ENCODE measurements around the gene GBGT1.
"Not testable (repeated sequence)": the region's sequence is repeated elsewhere in the genome, so short reads cannot be mapped to it uniquely, and the experiment has no call there.

The GBGT1 gene

GRCh38 chr9:133163504-133164172, at the start of gene GBGT1:
GBGT1 (minus strand) TSS chr9:133163914; CDS start chr9:133162412, 1,502 bp downstream.
- DNase-seq (ENCODE audit: low read depth in 2 of 2) = no peak

- DNase-seq (ENCODE audit: low read depth in 2 of 2) = no peak
These were observed 46.9 kb upstream of the GBGT1 start for GRCh38 chr9:133210609-133211008.

DNA sequence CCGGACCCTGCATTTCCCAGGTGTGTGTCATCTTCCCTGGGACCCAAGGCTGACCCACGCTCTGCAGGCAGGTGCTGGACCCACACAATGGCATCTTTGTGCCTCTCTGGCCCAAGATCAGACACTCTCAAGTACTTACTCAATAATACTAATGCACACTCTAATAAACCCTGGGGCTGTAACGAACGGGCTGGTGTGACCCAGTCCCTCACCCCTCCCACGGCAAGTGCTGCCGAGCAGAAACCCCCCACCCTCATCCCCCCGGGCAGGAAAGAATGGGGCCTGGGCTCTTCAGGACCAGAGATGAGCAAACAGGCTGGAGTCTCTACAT, 46.5 kb upstream of the GBGT1 start:
- no peak for DNase-seq (ENCODE audit: low read depth in 2 of 2)

DNA sequence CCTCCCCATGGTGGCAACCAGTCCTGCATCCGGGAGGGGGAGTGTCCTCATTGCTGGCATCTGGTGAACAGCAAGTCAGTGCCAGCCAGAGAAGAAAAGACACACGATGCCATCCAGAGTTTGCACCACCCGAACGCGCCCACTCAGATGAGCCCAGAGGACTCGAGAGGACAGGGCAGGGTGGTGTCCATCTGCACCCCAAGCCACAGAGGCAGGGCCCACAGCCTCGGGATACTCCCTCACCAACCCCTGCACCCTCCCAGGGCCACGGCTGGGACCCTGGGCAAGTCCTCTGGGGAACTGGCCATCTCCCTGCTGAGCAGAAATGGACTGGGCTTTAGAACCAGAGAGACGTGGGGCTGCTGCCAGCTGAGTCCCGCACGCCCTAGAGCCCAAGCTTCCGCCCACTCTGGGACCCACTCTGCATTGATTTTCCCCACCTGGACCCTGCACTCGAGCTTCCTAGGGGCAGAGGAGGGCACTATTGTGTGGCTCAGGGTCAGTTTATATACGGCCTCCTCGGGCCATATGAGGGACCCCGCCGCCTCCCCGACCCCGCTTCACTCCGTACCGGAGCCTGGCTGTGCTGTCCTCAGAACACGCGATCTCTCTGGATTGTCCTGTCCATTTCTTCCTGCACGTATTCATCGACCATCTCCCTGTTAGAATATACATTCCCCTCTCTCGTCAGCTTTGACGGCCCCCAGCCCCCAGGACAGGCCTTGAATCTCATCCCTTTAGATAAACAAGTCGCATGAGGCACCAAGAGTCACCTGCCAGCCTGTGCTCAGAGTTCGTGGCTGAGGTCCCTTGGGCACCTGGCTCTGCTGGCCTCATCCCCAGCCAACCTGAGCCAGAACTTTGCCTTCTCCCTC, 45.9 kb upstream of the GBGT1 start:
- not testable (repeated sequence) for DNase-seq (ENCODE audit: low read depth in 2 of 2)

- not testable (repeated sequence) for DNase-seq (ENCODE audit: low read depth in 2 of 2)
These were observed 45.2 kb upstream of the GBGT1 start, which contains the start of gene OBP2B for GRCh38 chr9:133208880-133209300. OBP2B (minus strand) TSS chr9:133209250; CDS start chr9:133209199, 51 bp downstream.

- DNase-seq (ENCODE audit: low read depth in 2 of 2) = not testable (repeated sequence)
These were observed 44.6 kb upstream of the GBGT1 start for GRCh38 chr9:133208171-133208879.

- no peak for DNase-seq (ENCODE audit: low read depth in 2 of 2)
These were observed 43.9 kb upstream of the GBGT1 start for GRCh38 chr9:133207540-133208170.

GRCh38 chr9:133207021-133207531, 43.4 kb upstream of the GBGT1 start:
- no peak for DNase-seq (ENCODE audit: low read depth in 2 of 2)

DNA sequence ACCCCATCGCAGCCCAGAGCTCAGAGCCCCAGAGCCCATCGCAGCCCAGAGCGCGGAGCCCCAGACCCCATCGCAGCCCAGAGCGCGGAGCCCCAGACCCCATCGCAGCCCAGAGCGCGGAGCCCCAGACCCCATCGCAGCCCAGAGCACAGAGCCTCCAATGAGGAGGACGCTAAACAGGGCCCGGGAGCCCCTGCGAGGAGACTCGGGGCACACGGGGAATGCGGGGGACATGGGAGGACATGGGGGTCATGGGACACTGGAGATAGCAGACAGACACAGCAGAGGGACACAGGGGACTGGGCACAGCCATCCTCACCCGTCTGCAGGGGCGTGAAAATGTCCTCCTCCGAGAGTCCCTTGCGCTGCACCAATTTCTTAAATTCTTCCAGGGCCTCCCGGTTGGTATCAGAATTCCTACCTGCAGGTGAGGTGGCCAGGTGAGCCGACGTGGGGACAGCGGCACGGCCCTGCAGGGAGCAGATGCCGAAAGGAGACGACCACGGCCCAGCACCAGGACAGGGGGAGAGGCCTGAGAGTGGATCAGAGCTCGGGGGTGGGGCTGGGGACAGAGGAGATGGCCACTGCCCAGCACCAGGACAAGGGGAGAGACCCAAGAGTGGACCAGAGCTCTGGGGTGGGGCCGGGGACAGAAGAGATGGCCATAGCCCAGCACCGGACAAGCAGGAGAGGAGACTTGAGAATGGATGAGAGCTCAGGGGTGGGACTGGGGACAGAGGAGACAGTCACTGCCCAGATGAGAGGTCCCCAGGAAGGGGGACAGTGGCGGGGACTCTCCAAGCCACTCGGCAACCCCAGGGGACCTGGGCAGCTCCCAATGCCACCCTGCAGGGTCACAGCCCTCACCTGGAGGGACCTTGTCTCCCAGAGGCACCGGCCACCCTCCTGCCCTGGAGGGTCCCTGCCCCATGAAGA, 42.5 kb upstream of the GBGT1 start:
- DNase-seq (ENCODE audit: low read depth in 2 of 2) = no peak

DNA sequence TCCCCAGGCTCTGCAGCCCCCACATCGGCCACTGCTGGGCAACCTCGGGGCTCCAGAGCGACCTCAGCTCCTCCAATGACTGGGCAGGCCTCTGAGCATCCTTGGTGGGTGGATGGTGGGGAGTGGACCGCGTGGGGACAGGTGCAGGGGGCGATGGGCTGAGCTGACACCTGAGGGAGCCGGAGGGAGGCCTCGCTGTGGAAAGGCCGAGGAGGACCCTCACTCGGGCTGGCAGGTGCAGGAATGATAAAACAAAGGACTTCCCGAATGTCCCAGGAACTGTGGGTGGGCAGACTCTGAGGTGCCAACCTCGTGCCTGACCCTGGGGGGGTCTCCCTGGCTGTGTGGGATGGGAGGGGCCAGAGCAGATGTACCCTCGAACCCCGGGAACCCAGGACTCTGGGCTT, 41.8 kb upstream of the GBGT1 start:
- not testable (repeated sequence) for DNase-seq (ENCODE audit: low read depth in 2 of 2)

- no peak for DNase-seq (ENCODE audit: low read depth in 2 of 2)
These were observed 41.3 kb upstream of the GBGT1 start for GRCh38 chr9:133204993-133205336.

DNA sequence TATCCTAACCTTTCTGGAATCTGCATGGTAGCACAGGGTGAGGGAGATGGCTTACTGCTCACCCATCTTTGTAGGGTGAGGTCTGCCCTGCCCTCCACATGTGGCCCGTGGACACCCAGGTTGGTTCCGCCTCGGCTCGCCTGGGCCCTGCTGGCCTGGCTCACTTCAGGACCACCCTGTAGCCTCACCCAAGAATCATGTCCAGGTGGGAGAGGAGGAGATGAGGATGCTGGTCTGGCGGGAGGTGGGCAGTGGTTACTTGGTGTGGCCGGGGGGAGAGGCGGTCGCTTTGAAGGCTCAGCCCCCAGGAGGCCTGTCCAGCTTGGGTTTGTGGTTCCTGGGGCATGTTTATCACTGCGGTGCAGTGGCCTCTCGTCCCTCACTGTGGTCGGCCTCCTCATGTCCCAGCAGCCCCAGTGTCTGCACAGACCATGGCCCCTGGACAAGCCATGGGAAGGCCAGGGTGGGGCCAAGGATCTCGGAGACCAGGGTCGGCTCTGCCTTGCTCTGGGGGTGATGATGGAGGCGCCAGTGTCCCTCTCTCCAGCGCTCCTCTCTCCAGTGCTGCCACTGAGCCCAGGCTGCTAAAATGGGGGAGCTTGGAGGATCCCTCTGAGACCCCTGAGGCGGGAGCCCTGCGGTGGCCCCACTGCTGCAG, 40.8 kb upstream of the GBGT1 start:
- DNase-seq (ENCODE audit: low read depth in 2 of 2) = no peak

GRCh38 chr9:133203506-133204075, 39.9 kb upstream of the GBGT1 start:
- no peak for DNase-seq (ENCODE audit: low read depth in 2 of 2)

DNA sequence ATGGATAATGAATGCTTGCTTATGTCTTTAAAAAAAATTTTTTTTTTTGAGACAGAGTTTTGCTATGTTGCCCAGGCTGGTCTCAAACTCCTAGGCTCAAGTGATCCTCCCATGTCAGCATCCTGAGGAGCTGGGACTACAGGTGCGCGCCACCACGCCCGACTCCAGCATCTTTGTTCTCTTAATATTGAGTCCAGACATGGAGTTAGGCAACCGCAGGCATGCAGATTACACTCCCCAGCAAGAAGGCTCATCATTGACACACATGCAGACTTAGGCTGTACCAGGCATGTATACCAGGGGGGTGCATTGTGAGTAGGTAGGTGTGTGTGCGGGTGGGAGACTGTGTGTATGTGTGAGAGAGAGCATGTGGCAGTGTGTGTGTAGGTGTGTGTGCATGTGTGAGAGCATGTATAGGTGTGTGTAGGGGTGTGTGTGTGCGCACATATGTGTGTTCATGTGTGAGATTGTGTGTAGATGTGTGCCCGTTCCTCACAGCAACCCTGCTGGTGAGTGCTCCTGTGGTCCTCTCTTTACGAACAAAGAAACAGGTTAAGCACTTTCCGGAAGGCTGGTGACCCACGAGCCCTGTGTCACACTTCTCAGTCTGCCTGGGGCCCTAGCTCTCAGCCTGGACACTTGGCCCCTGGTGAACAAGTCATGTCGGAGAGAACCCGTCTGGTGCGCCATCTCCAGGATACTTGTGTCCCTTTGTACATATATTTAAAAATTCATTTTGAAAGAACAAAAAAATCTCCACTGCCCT, 39.2 kb upstream of the GBGT1 start:
- DNase-seq (ENCODE audit: low read depth in 2 of 2) = no peak

DNA sequence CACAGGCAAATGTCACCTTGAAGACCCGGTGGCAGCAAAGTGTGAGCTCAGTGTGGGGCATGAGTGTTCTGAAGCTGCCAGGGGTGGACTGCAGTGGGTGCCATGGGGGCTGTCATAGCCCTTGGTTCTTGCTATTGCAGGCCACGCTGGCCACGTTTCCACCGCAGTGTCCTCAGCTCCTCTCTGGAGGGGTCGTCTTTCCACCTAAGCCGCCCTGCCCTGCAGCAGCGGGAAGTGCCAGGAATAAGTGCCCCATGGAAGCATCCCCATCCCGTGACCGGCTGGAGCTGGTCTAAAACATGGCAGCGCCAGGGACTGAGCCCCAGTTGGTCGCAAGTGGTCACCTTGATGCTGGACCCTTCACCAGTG, 38.4 kb upstream of the GBGT1 start:
- DNase-seq (ENCODE audit: low read depth in 2 of 2) = no peak

DNA sequence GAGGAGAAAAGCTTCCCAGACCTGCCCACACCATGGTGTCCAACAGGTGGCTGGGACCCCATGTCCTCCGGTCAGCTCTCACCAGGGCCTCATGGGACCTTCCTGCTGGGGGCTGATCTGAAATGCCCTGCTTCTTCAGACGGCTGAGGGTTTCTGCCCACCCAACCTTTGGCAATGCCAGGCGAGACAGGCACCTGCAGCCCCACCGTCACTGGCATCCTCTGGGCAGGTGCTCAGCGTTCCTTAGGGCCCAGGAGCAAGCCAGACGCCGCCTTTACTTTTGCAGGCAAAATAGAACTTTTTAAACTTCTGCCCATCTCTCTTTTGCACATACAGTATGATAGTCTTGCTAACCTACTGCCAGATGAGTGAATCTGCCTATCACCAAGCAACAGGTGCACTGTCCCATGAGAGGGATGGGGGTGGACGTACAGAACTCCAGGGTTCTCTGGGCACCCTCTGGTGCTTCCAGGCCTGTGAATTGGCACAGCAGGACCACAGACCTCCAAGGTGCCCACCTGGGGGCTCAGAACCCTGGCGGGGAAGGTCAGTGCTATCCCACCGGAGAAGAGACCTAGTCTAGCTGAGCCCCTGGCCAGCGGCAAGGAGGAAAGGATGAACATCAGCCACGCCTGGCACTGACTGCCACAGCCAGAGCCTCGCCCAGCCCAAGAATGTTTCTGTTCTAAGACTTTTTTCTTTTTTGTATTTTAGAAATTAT, 37.9 kb upstream of the GBGT1 start:
- no peak for DNase-seq (ENCODE audit: low read depth in 2 of 2)

DNA sequence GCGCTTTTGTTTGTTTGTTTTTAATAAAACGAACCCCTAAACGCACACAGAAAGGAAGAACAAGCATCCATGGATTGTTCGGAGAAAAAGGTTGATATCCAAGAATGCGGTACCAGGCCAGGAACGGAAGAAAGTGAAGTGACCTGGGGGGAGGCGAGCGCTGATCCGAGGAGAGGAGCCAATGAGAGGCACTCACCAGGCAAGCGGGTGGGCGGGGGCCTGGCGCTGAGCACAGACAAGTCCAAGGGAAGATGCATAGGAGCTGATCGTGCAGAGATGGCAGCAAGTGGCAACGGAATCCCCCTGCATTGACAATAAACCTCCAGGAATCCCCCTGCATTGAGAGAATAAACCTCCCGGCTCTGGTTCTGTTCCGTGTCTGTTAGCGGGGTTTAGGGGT, 36.9 kb upstream of the GBGT1 start:
- no peak for DNase-seq (ENCODE audit: low read depth in 2 of 2)

DNA sequence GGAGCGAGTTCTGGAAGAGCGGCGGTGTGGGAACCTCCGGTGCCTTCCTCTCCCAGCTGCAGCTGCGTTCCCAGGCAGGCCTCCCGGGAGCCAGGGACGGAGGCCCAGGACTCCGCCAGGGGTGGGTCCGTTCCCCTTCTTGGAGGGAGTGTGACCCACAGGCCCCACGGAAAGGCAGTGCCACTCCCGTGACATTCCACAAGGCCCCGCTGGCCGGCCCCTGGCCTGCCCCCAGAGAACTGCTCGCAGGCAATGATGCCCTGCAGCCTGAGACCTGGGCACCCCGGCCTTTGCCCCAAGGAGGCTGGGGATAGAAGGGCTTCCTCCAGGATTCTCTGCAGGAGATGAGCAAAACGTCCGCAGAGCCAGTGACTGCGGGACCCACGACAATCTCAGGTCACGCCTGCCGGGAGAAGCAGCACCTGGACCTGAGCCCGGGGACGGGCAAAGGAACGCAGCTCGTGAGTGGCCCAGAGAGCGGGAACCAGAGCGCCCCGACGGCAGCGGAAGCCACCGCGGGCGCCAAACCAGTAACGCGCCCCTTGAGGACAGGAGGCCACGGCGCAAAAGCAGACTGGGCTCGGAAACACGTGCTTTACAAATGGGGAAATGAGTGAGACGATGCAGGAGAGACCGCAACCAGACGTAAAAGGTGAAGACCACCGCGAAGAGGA, 36.1 kb upstream of the GBGT1 start:
- peak; percentile 17 to 35 for DNase-seq (ENCODE audit: low read depth in 2 of 2)

Measured in activated CD4-positive, alpha-beta T cell treated with anti-CD3 and anti-CD28 coated beads for 24 hours (primary cell).